Measurements from ENCODE around the gene LIN7B. TPM values are rescaled to one million over a fixed set of nuclear protein-coding genes. Genes with fewer than 3 reads are reported as not detected.
A peak's percentile ranks its signal among the peaks of the same experiment; 100 is the strongest.

The LIN7B gene
- total RNA-seq, 1 experiment from 2014 or later, result 4.2 TPM

DNA sequence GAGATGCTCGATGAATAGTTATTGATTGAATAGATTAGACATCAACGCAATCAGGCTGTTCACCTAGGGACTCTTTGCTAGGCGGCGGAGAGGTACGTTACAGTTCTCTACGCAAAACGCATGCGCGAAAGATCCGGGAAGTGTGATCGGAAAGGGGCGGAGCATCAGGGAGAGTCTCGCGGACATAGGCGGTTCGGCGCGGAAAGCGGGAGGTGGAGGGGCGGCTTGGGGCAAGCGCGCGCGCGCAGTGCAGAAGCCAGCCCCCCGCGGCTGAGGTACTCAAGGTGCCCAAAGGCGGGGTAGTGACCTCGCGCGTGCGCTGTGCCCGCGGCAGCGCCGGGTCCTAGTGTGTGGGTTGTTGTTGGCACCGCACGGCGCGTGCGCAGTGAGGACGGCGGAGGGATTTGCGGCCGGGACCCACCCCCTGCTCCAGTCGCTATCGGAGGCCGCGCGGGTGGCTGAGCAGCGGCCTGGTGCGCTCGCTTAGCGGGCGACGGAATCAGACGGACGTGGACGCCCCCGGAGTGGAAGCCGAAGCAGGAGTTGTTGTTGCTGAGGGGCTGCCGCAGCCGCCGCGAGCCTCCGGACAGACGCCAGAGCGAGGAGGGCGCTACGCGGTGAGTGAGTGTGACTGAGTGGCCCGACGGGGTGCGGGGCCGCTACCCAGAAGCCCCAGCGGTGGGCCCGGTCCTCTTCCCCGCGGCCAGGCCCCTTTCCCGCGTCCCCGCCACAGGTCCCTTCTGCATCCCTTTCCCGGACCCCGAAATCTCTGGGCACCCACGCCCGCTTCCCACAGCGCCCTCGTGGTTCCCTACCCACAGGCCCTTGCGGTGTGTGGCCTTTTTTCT, 28.9 kb upstream of the LIN7B start, which contains the start of gene SNRNP70:
TSS of gene SNRNP70 (plus strand) at position 432 of the 848 bp plus-strand sequence. CDS start 964 bp downstream, outside the sequence.
- peak within 1 kb of the TSS; percentile 95 for H3K18ac ChIP-seq (ENCODE audit: insufficient read length, low read depth, low read length)
- H4K8ac ChIP-seq (replicated peaks; ENCODE audit: insufficient read length, low read depth, low read length), result no peak within 1 kb of the TSS
- H4K91ac ChIP-seq (ENCODE audit: insufficient read length, low read depth, low read length), result no peak within 1 kb of the TSS
- peaks cover 7% of the 10 kb centered on the region for H3K23me2 ChIP-seq (ENCODE audit: insufficient read length, low read depth, low read length, poor library complexity, severe bottlenecking)
- TF ChIP-seq, protein P1, sequence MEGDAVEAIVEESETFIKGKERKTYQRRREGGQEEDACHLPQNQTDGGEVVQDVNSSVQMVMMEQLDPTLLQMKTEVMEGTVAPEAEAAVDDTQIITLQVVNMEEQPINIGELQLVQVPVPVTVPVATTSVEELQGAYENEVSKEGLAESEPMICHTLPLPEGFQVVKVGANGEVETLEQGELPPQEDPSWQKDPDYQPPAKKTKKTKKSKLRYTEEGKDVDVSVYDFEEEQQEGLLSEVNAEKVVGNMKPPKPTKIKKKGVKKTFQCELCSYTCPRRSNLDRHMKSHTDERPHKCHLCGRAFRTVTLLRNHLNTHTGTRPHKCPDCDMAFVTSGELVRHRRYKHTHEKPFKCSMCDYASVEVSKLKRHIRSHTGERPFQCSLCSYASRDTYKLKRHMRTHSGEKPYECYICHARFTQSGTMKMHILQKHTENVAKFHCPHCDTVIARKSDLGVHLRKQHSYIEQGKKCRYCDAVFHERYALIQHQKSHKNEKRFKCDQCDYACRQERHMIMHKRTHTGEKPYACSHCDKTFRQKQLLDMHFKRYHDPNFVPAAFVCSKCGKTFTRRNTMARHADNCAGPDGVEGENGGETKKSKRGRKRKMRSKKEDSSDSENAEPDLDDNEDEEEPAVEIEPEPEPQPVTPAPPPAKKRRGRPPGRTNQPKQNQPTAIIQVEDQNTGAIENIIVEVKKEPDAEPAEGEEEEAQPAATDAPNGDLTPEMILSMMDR (conservative IDR thresholded peaks at IDR 0.05), result no peak
- H3K27me3 ChIP-seq (ENCODE audit: insufficient read depth, low read length), result no peaks in the 10 kb centered on the region
- H3K4me1 Mint-ChIP-seq, result peaks cover 12 to 20% of the 10 kb centered on the region in 2 experiments
- H3T11ph ChIP-seq (ENCODE audit: low read length), result no peak within 1 kb of the TSS
- DNase-seq, result peak; percentile 99
- H3K9me3 ChIP-seq (ENCODE audit: control insufficient read depth, low read depth, low read length), result no peaks in the 10 kb centered on the region
- peak within 1 kb of the TSS; percentile 90 for H3K4me2 ChIP-seq (ENCODE audit: insufficient read depth, insufficient read length, low read length)
- H3K27ac ChIP-seq (ENCODE audit: insufficient read length, low read depth, low read length), result no peak within 1 kb of the TSS
- H3K79me2 ChIP-seq (ENCODE audit: insufficient read depth, low read length), result peaks cover 30% of the 10 kb centered on the region
- no peak within 1 kb of the TSS for H2AFZ ChIP-seq (ENCODE audit: low read length)
- no peaks in the 10 kb centered on the region for H4K20me1 ChIP-seq (ENCODE audit: control insufficient read depth, insufficient read depth, insufficient read length)
- H2BK12ac ChIP-seq (ENCODE audit: insufficient read length, low read depth, low read length), result no peak within 1 kb of the TSS
- no peak within 1 kb of the TSS for H2BK20ac ChIP-seq (ENCODE audit: low read depth, low read length, poor library complexity, severe bottlenecking)
- no peak within 1 kb of the TSS for H2BK5ac ChIP-seq (ENCODE audit: insufficient read length, low read length)
- H2BK120ac ChIP-seq (ENCODE audit: low read depth, low read length, poor library complexity, severe bottlenecking), result no peak within 1 kb of the TSS
- H3K79me1 ChIP-seq (ENCODE audit: insufficient read depth, low read depth, low read length, poor library complexity, severe bottlenecking), result peaks cover 6% of the 10 kb centered on the region
- H3K9me3 Mint-ChIP-seq, result peaks cover 3% of the 10 kb centered on the region in 2 experiments; a peak in 3 of 5 replicates
- H2AK5ac ChIP-seq (ENCODE audit: insufficient read length, low read length), result no peak within 1 kb of the TSS
- H3K4me1 ChIP-seq (ENCODE audit: insufficient read depth, low read length), result peaks cover 2% of the 10 kb centered on the region; the same call in 1 of the 2 replicates
- no CpG with 5 or more reads among the region's 89 CpGs for WGBS (ENCODE audit: extremely low coverage, insufficient read length, low lambda C conversion rate)
- no peak within 1 kb of the TSS; the same call in 1 of the 2 replicates for H3K4ac ChIP-seq (ENCODE audit: low read depth, low read length)
- H2BK15ac ChIP-seq (ENCODE audit: low read depth, low read length), result no peak within 1 kb of the TSS
- H3K23ac ChIP-seq (ENCODE audit: insufficient read length, low read depth, low read length), result no peak within 1 kb of the TSS
- H3K9ac ChIP-seq (ENCODE audit: extremely low read depth, insufficient read length, low read length), result peak within 1 kb of the TSS; percentile 89
- H3K27me3 Mint-ChIP-seq (ENCODE audit: low read depth), result peaks cover 19% of the 10 kb centered on the region
- peak within 1 kb of the TSS; percentile 95 to 98 for H3K4me3 Mint-ChIP-seq
- peak within 1 kb of the TSS; percentile 97 for H3K14ac ChIP-seq (ENCODE audit: insufficient read depth, low read length)
- no peak within 1 kb of the TSS for H3K56ac ChIP-seq (ENCODE audit: insufficient read length, low read depth, low read length)
- H4K5ac ChIP-seq (ENCODE audit: insufficient read length, low read depth, low read length), result no peak within 1 kb of the TSS
- peaks cover 29 to 39% (median 35%) of the 10 kb centered on the region in 3 experiments for H3K36me3 Mint-ChIP-seq (ENCODE audit: insufficient read depth in 1 of 3, low read depth in 3 of 3)
- peak within 1 kb of the TSS; percentile 90 to 99 (median 98) for H3K27ac Mint-ChIP-seq

All from H9 (cell line).